Measurements from ENCODE around the gene MICB.

MICB gene

DNA sequence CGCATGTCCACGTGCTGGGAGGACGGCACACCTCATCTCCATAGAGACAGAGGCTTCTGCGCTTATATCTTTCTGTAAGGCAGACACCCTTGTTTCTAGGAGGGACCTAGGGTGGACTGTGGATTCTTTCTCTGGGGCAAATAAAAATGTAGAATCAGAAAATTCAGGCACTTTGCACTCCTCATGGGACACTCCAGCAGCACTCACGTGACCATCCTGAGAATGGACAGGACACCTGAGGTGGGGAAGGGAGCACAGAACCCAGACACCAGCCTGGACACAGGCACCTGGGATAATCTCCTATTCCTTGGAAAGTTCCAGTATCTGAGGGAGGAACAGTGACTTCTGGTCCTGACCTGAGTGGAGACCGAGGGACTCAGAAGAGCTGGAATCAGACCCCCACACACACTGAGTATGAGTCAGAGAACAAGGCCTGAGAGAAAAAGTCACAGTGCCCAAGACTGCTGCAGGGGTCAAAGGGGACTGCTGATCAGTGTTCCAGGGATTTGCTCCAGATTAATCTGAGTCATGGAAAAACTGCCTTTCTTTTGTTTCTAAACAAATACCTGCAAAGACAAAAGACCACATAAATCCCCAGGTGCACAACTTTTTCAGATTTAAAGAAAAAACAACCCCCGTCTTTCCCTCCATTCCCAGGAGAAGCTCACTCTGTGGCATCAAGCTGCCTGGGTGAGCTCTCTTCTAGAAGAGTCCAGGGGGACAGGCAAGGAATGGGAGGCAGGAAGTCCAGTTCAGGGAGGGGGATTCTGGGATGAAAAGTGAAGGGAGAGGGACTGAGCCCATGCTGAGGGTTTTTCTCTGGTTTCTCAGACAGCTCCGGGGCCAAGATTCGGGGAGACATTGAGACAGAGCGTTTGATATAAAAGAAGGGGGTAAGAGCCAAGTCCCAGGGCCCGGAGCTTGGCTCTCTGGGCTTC, 35.6 kb upstream of the MICB start:
- Histone ChIP-seq H3K4me1 (ENCODE audit: low read length) (peaks cover 24% of the 10 kb centered on the region), H3K79me2 (ENCODE audit: low read length) (peaks cover 22% of the 10 kb centered on the region), H3K9me3 (replicated peaks; ENCODE audit: insufficient read depth, low read length) (no peaks in the 10 kb centered on the region), H4K20me1 (ENCODE audit: insufficient read depth, low read length) (no peaks in the 10 kb centered on the region), H3K9me2 (replicated peaks; ENCODE audit: insufficient read depth, low read length) (no peaks in the 10 kb centered on the region), H3K36me3 (replicated peaks; ENCODE audit: insufficient read depth, low read length) (no peaks in the 10 kb centered on the region), H3K4me3 (ENCODE audit: low read length) (peak overlapping the region; percentile 83), H3F3A (ENCODE audit: insufficient read depth, low read length) (peaks cover 5% of the 10 kb centered on the region; the same call in 1 of the 2 replicates), H3K4me2 (ENCODE audit: low read depth, low read length) (peak overlapping the region; percentile 71), H3K9ac (ENCODE audit: low read length) (peak overlapping the region; percentile 77; the same call in 1 of the 2 replicates), H3K27ac (ENCODE audit: low read length) (no peak overlapping the region), H2AFZ (ENCODE audit: low read length) (peak overlapping the region; percentile 85), H3K27me3 (replicated peaks; ENCODE audit: insufficient read depth, low read length) (no peaks in the 10 kb centered on the region)
- TF ChIP-seq, protein P1, sequence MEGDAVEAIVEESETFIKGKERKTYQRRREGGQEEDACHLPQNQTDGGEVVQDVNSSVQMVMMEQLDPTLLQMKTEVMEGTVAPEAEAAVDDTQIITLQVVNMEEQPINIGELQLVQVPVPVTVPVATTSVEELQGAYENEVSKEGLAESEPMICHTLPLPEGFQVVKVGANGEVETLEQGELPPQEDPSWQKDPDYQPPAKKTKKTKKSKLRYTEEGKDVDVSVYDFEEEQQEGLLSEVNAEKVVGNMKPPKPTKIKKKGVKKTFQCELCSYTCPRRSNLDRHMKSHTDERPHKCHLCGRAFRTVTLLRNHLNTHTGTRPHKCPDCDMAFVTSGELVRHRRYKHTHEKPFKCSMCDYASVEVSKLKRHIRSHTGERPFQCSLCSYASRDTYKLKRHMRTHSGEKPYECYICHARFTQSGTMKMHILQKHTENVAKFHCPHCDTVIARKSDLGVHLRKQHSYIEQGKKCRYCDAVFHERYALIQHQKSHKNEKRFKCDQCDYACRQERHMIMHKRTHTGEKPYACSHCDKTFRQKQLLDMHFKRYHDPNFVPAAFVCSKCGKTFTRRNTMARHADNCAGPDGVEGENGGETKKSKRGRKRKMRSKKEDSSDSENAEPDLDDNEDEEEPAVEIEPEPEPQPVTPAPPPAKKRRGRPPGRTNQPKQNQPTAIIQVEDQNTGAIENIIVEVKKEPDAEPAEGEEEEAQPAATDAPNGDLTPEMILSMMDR (IDR thresholded peaks at IDR 0.05; ENCODE audit: low read length) = no peak
- TF ChIP-seq EZH2 (optimal IDR thresholded peaks at IDR 0.05; ENCODE audit: low read depth, low read length) = no peak
- TF ChIP-seq EZH2phosphoT487 (IDR thresholded peaks at IDR 0.05; ENCODE audit: low read length) = no peak
- DNase-seq = no peak

DNA sequence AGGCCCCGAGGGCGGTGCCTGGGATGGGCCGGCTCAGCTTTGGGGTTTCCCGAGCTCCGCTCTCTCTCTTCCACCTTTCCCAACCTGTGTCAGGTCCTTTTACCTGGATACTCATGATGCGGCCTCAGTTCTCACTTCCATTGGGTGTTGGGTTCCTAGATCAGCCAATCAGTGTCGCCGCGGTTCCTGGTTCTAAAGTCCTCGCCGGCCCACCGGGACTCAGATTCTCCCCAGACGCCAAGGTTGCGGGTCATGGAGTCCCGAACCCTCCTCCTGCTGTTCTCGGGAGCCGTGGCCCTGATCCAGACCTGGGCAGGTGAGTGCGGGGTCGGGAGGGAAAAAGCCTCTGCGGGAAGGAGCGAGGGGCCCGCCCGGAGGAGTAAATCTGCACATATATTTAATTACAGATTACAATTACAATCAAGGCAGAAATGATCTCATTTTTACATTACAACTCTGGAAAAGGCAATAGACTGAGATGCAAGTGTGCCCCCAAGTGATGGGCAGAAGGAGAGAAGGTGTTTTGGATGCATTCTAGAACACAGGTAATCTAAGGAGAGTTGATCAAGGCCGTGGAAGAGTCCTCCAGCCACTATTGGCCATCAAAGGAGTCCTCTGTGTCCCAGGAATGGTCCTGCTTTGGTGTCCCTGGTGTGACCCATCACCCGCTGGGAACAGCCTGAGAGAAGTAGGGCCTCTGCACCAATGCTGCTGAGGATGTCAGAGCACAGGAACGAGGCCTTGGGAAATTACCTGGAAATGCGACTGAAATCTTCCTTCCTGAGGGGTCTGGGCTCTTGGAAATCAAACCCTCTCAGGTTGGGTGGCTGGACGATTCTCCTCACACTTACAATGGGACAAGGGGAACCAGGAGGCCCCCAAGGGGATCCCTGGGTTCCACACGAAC, 34.7 kb upstream of the MICB start:
- H3K9me3 ChIP-seq (replicated peaks; ENCODE audit: insufficient read depth, low read length) = no peaks in the 10 kb centered on the region
- peak overlapping the region; percentile 71 for H3K4me2 ChIP-seq (ENCODE audit: low read depth, low read length)
- no peaks in the 10 kb centered on the region for H3K36me3 ChIP-seq (replicated peaks; ENCODE audit: insufficient read depth, low read length)
- H3K79me2 ChIP-seq (ENCODE audit: low read length) = peaks cover 22% of the 10 kb centered on the region
- H2AFZ ChIP-seq (ENCODE audit: low read length) = peak overlapping the region; percentile 85
- peak; percentile 84 for DNase-seq
- no peaks in the 10 kb centered on the region for H3K9me2 ChIP-seq (replicated peaks; ENCODE audit: insufficient read depth, low read length)
- H4K20me1 ChIP-seq (ENCODE audit: insufficient read depth, low read length) = no peaks in the 10 kb centered on the region
- H3K4me3 ChIP-seq (ENCODE audit: low read length) = peak overlapping the region; percentile 83
- peaks cover 5% of the 10 kb centered on the region; the same call in 1 of the 2 replicates for H3F3A ChIP-seq (ENCODE audit: insufficient read depth, low read length)
- H3K4me1 ChIP-seq (ENCODE audit: low read length) = peaks cover 24% of the 10 kb centered on the region
- TF ChIP-seq EZH2 (optimal IDR thresholded peaks at IDR 0.05; ENCODE audit: low read depth, low read length) = no peak
- TF ChIP-seq, protein P1 (IDR thresholded peaks at IDR 0.05; ENCODE audit: low read length) = no peak
- no peak for TF ChIP-seq EZH2phosphoT487 (IDR thresholded peaks at IDR 0.05; ENCODE audit: low read length)
- H3K27me3 ChIP-seq (replicated peaks; ENCODE audit: insufficient read depth, low read length) = no peaks in the 10 kb centered on the region
- peak overlapping the region; percentile 77 for H3K9ac ChIP-seq (ENCODE audit: low read length)
- no peak overlapping the region for H3K27ac ChIP-seq (ENCODE audit: low read length)

- H3K4me2 ChIP-seq (ENCODE audit: low read depth, low read length) = peak overlapping the region; percentile 71; the same call in 1 of the 2 replicates
- H3K27ac ChIP-seq (ENCODE audit: low read length) = no peak overlapping the region; the same call in 1 of the 2 replicates
- no peaks in the 10 kb centered on the region for H3K9me3 ChIP-seq (replicated peaks; ENCODE audit: insufficient read depth, low read length)
- no peak overlapping the region for H3K9ac ChIP-seq (ENCODE audit: low read length)
- no peak for DNase-seq
- peaks cover 5% of the 10 kb centered on the region; the same call in 1 of the 2 replicates for H3F3A ChIP-seq (ENCODE audit: insufficient read depth, low read length)
- no peak overlapping the region for H3K4me3 ChIP-seq (ENCODE audit: low read length)
- peaks cover 24% of the 10 kb centered on the region for H3K4me1 ChIP-seq (ENCODE audit: low read length)
- peaks cover 22% of the 10 kb centered on the region for H3K79me2 ChIP-seq (ENCODE audit: low read length)
- no peaks in the 10 kb centered on the region for H3K9me2 ChIP-seq (replicated peaks; ENCODE audit: insufficient read depth, low read length)
- H3K27me3 ChIP-seq (replicated peaks; ENCODE audit: insufficient read depth, low read length) = no peaks in the 10 kb centered on the region
- H2AFZ ChIP-seq (ENCODE audit: low read length) = no peak overlapping the region
- H3K36me3 ChIP-seq (replicated peaks; ENCODE audit: insufficient read depth, low read length) = no peaks in the 10 kb centered on the region
- H4K20me1 ChIP-seq (ENCODE audit: insufficient read depth, low read length) = no peaks in the 10 kb centered on the region
- TF ChIP-seq EZH2phosphoT487 (IDR thresholded peaks at IDR 0.05; ENCODE audit: low read length) = no peak
- TF ChIP-seq, protein P1 (IDR thresholded peaks at IDR 0.05; ENCODE audit: low read length) = no peak
- no peak for TF ChIP-seq EZH2 (optimal IDR thresholded peaks at IDR 0.05; ENCODE audit: low read depth, low read length)
Observed at GRCh38 chr6:31464252-31465184, 33.4 kb upstream of the MICB start.

Measured in MM.1S (cell line).